ENCODE results near the gene BAIAP2L2. TPM values are rescaled to one million over a fixed set of nuclear protein-coding genes. Genes with fewer than 3 reads are reported as not detected.

Gene BAIAP2L2
- total RNA-seq, 1 donor from 2014 or later: not detected

GRCh38 chr22:38107692-38108515 lies 2.6 kb downstream of the BAIAP2L2 start:
- no peak for DNase-seq (ENCODE audit: low read depth in 2 of 2)

- no peak for DNase-seq (ENCODE audit: low read depth in 2 of 2)
Measured at GRCh38 chr22:38106814-38107578, 3.5 kb downstream of the BAIAP2L2 start.

DNA sequence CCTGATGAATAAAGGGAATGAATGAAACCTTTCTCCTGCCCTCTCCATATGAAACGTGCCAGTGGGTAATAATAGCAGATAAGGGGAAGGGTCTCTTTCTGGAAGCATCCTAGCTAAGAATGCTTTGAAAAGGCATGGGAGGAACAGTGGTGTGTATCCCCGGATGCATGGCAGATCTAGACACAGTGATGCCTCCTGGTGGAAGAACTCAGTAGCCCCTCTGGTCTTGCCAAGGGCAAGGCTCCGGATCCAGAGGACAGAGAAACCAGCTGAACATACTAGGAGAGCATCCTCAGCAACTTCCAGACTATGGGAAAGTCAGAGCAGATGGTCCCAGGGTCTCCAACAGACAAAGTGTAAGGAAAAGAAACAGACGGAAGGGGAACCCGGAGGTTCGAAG lies 6.4 kb downstream of the BAIAP2L2 start:
- DNase-seq (ENCODE audit: low read depth in 2 of 2): peak in 1 of 2 donors; percentile 36

- DNase-seq (ENCODE audit: low read depth in 2 of 2): no peak
Measured at GRCh38 chr22:38103641-38104040, 6.8 kb downstream of the BAIAP2L2 start.

- peak in 1 of 2 donors; percentile 50 for DNase-seq (ENCODE audit: low read depth in 2 of 2)
Measured at GRCh38 chr22:38098410-38099249, 11.9 kb downstream of the BAIAP2L2 start.

GRCh38 chr22:38097557-38098409 lies 12.7 kb downstream of the BAIAP2L2 start:
- peak in 1 of 2 donors; percentile 29 for DNase-seq (ENCODE audit: low read depth in 2 of 2)

- no peak for DNase-seq (ENCODE audit: low read depth in 2 of 2)
Measured at GRCh38 chr22:38097058-38097457, 13.4 kb downstream of the BAIAP2L2 start.

DNA sequence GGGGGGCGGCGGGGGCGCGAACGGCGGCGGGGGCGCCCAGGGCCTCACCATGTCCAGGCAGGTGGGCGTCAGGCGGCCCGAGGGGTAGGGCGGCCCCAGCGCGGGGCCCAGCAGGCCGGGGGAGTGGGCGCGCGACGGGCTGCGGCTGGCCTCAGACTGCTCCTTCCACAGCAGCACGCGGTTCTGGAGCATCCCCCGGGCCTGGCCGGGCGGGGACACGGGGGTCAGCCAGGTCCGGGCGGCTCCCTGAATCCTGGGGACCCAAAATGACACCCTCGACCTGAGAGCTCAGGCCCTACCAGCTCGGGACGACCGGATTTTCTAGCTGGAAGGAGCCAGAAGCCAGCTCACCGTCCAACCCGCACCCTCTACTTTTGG lies 21.0 kb downstream of the BAIAP2L2 start:
- DNase-seq (ENCODE audit: low read depth in 2 of 2): no peak

DNA sequence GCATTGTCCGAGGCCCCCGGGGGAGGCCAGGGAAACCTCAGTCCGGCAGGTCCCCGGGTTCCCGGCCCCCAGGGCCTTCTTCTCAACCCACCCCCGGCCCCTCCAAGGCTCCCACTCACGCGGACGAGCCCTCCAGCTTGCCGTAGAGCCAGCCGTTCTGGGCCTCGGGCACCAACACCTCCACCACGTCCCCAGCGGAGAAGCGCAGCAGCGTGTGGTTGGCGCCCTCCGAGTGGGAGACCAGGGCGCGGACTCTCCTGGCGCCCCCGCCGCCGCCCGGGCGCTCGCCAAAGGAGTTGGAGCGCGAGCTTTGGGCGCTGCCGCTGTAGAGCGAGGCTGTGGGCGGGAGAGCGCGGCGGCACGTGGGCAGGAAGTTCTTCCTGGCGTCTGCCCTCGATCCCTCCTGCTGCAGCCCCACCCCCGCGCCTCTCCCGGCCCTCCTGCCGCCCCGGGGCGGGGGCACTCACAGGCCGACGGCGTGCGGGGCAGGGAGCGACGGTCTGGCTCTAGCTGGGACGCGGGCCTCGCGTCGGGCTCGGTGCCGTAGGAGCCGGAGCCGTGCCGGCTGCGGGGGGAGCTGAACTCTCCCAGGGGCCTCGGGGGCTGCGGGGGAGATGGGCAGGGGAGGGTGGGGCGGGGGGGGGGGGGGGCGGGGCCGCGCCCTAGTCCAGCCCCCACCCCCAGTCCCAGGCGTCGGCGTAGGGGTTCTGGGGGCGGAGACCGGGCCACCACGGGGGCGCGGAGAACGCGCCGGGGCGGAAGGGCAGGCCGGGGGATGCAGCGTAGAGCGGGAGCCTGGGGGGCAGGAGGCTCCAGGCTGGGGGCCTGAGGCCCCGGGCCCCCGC lies 21.6 kb downstream of the BAIAP2L2 start:
- DNase-seq (ENCODE audit: low read depth in 2 of 2): peak in 1 of 2 donors; percentile 19

DNA sequence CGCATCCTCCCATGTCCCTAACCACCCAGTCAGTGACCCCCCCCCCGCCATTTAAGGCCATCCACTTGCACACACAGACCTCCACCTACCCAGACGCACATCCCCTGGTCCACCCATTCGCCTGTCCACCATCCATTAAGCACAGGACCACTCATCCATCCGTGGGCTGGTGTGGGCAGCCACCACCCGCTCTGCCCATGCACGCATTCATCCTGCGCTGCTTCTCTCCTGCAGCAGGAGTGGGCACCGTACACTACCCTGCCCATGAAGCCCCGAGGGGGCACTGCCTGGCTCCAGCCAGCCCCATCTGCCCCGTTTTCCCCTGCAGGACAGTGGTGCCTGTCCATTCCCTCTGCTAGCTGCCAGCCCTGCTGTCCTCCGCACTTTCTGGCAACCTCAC lies 22.6 kb downstream of the BAIAP2L2 start:
- no peak for DNase-seq (ENCODE audit: low read depth in 2 of 2)

DNA sequence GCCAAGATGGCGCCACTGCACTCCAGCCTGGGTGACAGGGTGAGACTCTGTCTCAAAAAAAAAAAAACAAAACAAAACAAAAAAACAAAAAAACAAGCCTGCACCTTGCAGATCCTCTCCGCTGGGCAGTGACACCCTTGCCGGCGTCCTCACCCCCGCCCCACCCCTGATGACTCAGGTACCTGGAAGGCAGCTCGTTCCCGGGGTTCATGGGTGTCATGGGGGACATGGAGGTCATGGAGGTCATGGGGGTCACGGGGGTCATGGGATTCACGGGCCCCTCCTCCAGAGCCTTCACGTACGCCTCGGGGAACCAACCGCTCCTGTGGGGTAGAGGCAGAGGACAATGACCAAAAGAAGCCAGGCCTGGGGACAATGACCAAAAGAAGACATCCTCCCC lies 23.5 kb downstream of the BAIAP2L2 start:
- DNase-seq (ENCODE audit: low read depth in 2 of 2): no peak

GRCh38 chr22:38086001-38086845 lies 24.3 kb downstream of the BAIAP2L2 start:
- DNase-seq (ENCODE audit: low read depth in 2 of 2): no peak

DNA sequence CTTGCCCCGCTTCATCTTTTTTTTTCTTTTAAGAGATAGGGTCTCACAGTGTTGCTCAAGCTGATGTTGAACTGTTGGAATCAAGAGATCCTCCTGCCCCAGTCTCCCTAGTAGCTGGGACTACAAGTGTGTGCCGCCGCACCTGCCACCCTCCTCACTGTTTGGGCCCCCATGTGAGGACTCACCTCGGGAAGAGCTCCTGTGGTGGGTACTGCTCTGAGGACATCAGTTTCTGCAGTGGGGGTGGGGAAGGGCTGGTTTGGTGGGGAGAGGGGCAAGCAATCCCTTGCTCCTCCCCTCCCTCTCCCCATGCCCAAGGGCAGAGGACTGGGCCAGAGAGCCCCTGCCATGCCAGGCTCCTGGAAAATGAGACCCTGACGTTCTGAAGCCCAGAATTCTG lies 25.0 kb downstream of the BAIAP2L2 start:
- no peak for DNase-seq (ENCODE audit: low read depth in 2 of 2)

DNA sequence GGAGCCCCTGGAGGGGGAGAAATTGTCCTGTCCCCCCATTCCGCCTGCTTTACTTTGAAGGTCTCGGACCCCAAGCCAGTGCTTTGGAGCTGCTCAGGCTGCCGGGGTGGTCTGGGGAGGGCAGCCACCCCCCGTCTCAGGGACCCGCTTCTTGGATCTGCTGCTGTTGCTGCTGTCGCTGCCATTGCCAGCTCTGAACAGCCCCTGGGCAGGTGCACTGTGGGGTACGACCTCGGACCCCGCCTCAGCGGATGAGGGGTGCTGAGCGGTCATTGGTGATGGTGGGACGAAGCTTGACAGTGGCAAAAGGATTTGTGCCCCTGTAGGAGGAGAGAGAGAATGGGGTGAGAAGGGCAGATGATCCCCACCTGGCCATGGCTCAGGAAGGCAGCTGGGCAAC lies 25.4 kb downstream of the BAIAP2L2 start:
- DNase-seq (ENCODE audit: low read depth in 2 of 2): no peak

- DNase-seq (ENCODE audit: low read depth in 2 of 2): no peak
Measured at GRCh38 chr22:38083931-38084631, 26.4 kb downstream of the BAIAP2L2 start, which contains the start of gene SLC16A8. TSS of gene SLC16A8 (minus strand) at chr22:38084184. CDS start at chr22:38082873, 1,311 bp downstream.

DNA sequence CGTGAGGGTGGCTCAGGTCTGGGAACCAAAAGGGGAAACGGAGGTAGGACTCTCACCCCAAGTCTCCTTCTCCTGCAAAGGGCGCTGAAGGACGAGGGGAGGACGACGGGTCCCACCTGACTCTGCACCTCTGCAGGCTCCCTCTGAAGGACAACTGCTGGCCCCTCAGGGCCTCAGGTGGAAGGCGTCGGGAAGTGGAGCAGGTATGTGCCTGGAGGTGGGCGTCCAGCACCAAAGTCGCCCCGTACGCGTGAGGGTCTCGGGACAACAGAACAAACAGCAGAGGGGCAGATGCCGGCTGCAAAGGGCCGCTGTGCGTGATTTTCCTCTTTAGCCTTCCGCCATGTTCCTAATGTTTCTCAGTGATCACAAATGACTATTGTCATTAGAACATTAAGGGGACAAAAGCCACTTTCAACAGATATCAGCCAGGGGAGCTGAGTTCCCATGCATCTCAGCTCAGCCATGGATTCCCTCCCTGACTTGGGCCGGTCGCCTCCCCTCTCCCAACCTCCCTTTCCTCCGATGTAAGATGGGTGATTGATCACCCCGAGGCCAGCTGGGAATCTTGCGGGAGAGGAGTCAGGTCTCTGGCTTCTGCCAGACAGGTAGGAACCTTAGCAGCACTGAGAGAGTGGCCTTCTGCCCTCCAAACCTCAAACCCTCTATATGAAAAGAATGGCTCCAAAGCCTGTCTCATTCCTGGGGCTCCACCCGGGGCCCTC lies 27.3 kb downstream of the BAIAP2L2 start:
- no peak for DNase-seq (ENCODE audit: low read depth in 2 of 2)

GRCh38 chr22:38081941-38082828 lies 28.3 kb downstream of the BAIAP2L2 start:
- no peak for DNase-seq (ENCODE audit: low read depth in 2 of 2)
